Stimulated activated CD8-positive, alpha-beta memory T cell treated with anti-CD3 and anti-CD28 coated beads, Interleukin-15, amount 100 ng/mL, for 4 hours (primary cell): ENCODE results near the gene PLBD1.

Experiments
- DNase-seq, 2 donors: peaks; one replicate each; pipeline ENCODE4 v3.0.0-alpha.2; 2020; ENCODE audit warnings: low read depth in 2 of 2

Gene PLBD1, protein sequence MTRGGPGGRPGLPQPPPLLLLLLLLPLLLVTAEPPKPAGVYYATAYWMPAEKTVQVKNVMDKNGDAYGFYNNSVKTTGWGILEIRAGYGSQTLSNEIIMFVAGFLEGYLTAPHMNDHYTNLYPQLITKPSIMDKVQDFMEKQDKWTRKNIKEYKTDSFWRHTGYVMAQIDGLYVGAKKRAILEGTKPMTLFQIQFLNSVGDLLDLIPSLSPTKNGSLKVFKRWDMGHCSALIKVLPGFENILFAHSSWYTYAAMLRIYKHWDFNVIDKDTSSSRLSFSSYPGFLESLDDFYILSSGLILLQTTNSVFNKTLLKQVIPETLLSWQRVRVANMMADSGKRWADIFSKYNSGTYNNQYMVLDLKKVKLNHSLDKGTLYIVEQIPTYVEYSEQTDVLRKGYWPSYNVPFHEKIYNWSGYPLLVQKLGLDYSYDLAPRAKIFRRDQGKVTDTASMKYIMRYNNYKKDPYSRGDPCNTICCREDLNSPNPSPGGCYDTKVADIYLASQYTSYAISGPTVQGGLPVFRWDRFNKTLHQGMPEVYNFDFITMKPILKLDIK

GRCh38 chr12:14567351-14568162 lies at the start of gene PLBD1:
Gene PLBD1, minus strand, starts transcription at chr12:14567883. Its CDS starts 187 bp downstream, at chr12:14567696.
- no peak for DNase-seq

- DNase-seq = no peak
These were observed 47.0 kb upstream of the PLBD1 start for GRCh38 chr12:14614704-14615121.

GRCh38 chr12:14613718-14614117 lies 46.0 kb upstream of the PLBD1 start:
- DNase-seq = no peak

DNA sequence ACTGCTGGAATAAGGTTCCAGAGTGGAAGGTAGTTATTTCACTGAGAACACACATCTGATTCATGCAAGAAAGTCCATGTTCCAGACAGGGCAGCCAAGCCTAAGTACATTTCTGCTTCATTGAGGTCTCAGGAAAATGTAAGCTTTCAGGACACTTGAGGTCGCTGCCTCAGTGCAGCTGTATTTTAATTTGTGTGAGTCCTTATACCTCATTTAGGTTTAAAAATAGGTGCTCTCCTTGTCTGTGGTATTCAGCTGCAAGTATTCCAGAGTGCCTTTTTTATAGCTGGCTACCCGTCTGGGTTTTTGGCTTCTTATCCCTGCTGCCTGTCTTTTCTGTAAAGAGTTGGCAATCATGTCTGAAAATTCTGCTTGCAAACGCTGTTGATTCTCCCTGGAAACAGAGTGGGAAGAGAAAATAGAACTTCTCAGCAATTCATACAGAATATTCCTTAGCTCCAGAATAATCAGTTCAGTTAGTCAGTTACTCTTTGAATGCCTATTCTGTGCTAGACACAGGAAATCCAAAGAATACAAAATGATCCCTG lies 45.3 kb upstream of the PLBD1 start:
- no peak for DNase-seq

DNA sequence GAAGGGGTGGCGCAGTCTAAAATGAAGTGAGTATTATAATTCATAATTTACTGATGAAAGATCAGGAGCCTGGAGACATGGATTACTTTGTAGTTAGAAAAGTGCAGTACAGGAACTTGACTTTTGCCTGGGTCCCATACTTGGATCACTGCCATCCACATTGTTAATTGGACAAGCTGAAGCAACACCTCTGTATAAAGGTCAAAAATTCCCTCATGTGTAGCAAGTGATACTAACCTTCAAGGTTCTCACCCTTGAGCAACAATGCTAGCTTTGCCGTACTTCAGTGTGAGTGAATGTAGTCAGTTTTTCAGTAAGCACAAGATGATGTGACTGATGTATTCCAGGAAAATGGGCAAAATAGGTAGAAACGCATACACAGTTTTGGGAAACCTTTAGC lies 44.6 kb upstream of the PLBD1 start:
- DNase-seq = no peak

- no peak for DNase-seq
These were observed 44.0 kb upstream of the PLBD1 start for GRCh38 chr12:14611640-14612203.

DNA sequence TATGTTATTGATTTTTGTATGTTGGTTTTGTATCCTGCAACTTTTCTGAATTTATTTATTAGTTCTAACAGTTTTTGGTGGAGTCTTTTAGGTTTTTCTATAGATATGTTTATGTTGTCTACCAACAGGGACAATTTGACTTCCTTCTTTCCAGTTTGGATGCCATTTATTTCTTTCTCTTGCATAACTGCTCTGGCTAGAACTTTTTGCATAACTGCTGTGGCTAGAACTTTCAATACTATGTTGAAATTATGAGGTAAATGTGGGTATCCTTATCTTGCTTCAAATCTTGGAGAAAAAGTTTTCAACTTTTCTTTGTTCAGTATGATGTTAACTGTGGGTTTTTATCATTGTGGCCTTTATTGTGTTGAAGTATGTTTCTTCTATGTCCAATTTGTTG lies 39.9 kb upstream of the PLBD1 start:
- DNase-seq = no peak

- no peak for DNase-seq
These were observed 37.8 kb upstream of the PLBD1 start for GRCh38 chr12:14605401-14605989.

- DNase-seq = no peak
These were observed 34.2 kb upstream of the PLBD1 start for GRCh38 chr12:14601692-14602478.

GRCh38 chr12:14597480-14597879 lies 29.8 kb upstream of the PLBD1 start:
- no peak for DNase-seq

DNA sequence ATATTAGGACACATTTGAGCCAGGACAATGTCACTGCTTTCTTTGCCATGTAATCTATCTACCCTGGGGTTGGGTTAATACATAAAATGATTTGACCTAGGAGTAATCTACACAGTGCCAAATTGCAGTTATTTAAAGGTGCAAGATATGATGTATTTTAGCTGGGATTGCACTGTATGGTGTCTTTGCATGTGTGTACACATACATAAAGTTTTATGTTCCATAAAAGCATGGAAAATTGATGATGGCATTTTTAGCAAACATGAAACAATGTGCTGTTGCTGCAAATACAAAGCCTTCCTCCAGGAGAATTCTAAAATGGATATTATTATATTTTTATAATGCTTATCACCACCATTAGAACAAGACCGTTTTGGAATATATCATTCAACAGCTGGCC lies 24.0 kb upstream of the PLBD1 start:
- DNase-seq = no peak

DNA sequence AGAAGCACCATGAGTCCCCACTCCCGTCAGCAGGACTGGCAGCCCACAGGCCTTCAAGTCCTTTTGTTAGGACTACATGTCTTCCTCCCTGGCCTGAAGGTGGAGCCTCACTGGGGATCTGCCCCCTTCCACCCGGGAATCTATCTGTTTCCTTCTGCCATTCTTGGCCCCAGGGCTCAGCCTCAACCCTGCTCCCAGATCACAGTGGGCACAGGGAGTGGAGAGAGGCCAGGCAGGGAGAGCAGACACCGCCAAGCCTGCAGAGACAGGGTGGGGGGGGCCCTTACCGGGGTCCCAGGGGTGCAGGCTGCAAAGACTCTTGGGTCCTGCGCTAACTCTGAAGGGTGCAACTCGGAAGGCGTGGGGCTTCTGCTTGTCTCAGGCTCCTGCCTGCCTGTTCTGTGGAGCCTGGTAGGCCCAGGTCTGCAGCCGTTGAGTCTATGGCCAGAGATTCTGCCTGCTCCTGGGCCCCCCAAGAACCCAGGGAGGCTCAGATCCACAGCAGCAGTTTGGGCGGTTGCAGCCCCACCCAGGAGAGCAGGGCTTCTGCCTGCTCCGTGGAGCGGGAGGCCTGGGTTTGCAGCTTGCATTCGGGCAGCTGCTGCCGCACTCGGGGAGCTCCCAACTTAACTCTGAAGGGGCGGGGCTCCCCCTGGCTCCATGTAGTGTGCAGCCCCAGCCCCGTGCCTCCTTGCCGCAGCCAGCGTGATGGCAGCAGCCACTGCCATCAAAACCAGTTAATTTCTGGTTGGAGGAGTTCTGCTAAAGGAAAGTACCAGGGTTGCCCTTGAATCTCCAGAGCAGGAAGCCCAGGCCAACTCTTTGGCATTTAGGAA lies 21.7 kb upstream of the PLBD1 start:
- no peak for DNase-seq

- no peak for DNase-seq
These were observed 20.9 kb upstream of the PLBD1 start for GRCh38 chr12:14588571-14588970.

DNA sequence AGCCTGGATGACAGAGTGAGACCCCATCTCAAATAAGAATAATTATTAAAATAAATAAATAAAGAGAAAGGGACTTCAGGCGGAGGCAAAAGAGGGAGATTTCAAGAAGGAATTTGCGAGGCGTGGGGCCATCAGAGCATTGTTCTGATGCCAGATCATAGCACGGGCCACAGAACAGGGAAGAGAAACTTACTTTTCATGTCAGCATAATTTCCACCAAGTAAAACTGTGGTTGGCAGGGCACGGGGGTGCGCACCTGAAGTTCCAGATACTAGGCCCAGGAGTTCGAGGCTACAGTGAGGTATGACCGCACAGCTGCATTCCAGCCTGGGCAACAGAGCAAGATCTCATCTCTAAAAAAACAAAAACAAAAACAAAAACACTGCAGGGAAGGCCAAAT lies 11.0 kb upstream of the PLBD1 start:
- DNase-seq = no peak

DNA sequence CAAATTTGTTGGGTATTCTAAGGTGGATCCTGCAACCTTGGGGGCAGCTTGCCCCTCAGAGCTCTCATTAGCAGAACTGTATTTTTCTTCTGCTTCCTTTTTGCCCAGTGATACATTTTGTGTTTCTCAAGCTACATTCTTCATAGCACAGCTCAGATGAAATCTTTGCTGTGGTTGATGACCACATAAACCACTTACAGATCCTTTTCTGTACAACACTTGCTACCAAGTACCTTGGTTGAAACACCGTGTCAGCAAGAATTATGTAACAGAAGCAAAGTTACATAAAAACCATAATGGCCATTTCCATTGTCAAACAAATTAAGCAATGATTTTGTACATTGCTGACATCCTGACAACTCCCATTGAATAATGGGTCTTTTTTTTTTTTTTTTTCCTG lies 9.7 kb upstream of the PLBD1 start:
- no peak for DNase-seq

DNA sequence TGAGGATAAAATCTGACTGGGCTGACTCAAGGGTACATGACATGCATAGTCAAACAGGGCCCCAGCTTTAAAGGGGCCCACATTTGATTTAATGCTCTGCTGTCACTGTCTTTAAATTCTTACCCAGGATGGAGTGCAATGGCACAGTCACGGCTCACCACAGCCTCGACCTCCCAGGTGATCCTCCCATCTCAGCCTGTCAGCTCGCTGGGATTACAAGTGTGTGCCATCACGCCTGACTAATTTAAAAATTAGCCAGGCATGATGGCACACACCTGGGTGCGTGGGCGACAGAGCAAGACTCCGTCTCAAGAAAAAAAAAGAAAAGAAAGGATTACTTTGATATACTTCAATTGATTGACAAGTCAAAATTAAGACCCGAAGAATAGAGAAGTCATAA lies 9.2 kb upstream of the PLBD1 start:
- DNase-seq = no peak

DNA sequence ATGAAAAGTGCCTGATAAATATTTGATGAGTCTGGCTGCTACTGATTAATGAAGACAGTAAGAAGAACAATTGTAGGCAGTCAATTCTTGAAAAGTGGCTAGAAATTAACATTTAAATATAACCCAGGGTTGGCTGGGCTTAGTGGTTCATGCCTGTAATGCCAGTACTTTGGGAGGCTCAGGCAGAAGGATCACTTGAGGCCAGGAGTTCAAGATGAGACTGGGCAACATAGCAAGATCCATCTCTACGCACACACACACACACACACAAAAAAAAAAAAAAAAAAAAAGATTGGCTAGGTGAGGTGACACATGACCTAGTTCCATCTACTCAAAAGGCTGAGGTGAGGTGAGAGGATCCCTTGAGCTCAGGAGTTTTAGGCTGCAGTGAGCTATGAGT lies 7.9 kb upstream of the PLBD1 start:
- no peak for DNase-seq

GRCh38 chr12:14573118-14573517 lies 5.4 kb upstream of the PLBD1 start:
- DNase-seq = no peak

DNA sequence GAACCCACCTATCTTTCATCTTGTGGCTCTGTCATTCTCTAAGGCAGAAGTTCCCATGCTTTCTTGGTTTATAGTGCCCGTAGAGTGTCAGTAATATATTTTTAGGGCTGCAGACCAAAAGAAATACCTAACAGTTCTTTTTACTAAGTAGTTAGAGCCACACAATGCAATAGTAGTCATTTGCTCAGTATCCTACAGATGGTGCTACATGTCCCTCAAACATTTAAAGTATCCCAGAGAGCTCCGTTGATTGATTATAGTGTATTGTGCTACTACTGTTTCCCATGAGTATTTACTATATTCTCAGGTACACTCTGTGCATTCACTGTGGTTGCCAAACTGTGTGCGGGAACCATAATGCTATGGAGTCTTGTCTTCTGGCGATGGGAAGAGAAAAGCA lies 4.7 kb upstream of the PLBD1 start:
- no peak for DNase-seq

DNA sequence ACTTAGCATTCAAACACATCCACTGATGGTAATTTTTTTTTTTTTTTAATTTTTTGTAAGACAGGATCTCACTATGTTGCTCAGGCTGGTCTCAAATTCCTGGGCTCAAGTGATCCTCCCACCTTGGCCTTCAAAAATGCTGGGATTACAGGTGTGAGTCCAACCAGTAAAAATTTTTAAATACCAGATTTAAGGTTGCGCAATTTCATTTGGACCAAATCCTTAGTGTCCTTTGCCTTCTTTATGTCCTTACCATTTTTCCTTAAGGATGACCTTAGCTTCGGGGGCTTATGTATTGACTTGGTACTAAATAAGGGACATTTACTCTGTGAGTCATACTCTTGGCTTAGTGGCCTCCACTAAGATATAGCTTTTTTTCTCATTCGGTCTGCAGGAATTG lies 4.1 kb upstream of the PLBD1 start:
- DNase-seq = no peak
